Neural crest cell (in vitro differentiated cells): ENCODE results near the gene SGMS1. TPM values are rescaled to one million over a fixed set of nuclear protein-coding genes. Genes with fewer than 3 reads are reported as not detected.
"Not testable (repeated sequence)": the region's sequence is repeated elsewhere in the genome, so short reads cannot be mapped to it uniquely, and the experiment has no call there.

ENCODE experiments used
- DNase-seq: peaks from one replicate; pipeline ENCODE4 v3.0.0; 2021; ENCODE audit warnings: low read depth, mixed read lengths, low spot score
- H3K27ac Mint-ChIP-seq: one replicate; pipeline ENCODE4 v1.8.0; 2021; ENCODE audit warnings: mild to moderate bottlenecking, mixed read lengths; ENCODE audit not compliant: unreplicated experiment
- H3K27me3 Mint-ChIP-seq: 2 replicates; pipeline ENCODE4 v1.8.0; 2021; ENCODE audit warnings: low read depth, mild to moderate bottlenecking, mixed read lengths
- H3K36me3 Mint-ChIP-seq: 2 replicates; pipeline ENCODE4 v1.8.0; 2021; ENCODE audit warnings: low read depth, mild to moderate bottlenecking, mixed read lengths
- H3K4me1 Mint-ChIP-seq: 2 replicates; pipeline ENCODE4 v1.8.0; 2021; ENCODE audit warnings: mixed read lengths
- H3K4me3 Mint-ChIP-seq: one replicate; pipeline ENCODE4 v1.8.0; 2021; ENCODE audit warnings: mild to moderate bottlenecking, mixed read lengths
- H3K9me3 Mint-ChIP-seq: 2 replicates; pipeline ENCODE4 v1.8.0; 2021; ENCODE audit warnings: mixed read lengths
- CTCF ChIP-seq: fragments of 200-600 bp; sonication (generic); conservative IDR thresholded peaks from 2 replicates; pipeline ENCODE4 v1.5.0; 2021; ENCODE audit warnings: antibody characterized with exemption, mild to moderate bottlenecking
- total RNA-seq: library from RNA; stranded (reverse); gene quantifications from 2 replicates; pipeline ENCODE4 v1.2.1, GENCODE V29; 2021

The SGMS1 gene
- total RNA-seq, 1 donor from 2014 or later, result 14.4 TPM

- H3K9me3 Mint-ChIP-seq, result no peaks in the 10 kb centered on the region
- H3K36me3 Mint-ChIP-seq, result no peaks in the 10 kb centered on the region
- H3K4me3 Mint-ChIP-seq, result no peak overlapping the region
- TF ChIP-seq CTCF, result no peak
- no peaks in the 10 kb centered on the region for H3K27me3 Mint-ChIP-seq
- no peak for DNase-seq
- peaks cover 5% of the 10 kb centered on the region for H3K4me1 Mint-ChIP-seq
- H3K27ac Mint-ChIP-seq, result no peak overlapping the region
These were observed 24.6 kb upstream of the SGMS1 start for GRCh38 chr10:50648089-50648934.

- not testable (repeated sequence) for H3K4me1 Mint-ChIP-seq
These were observed 23.6 kb upstream of the SGMS1 start for GRCh38 chr10:50647350-50647749.

DNA sequence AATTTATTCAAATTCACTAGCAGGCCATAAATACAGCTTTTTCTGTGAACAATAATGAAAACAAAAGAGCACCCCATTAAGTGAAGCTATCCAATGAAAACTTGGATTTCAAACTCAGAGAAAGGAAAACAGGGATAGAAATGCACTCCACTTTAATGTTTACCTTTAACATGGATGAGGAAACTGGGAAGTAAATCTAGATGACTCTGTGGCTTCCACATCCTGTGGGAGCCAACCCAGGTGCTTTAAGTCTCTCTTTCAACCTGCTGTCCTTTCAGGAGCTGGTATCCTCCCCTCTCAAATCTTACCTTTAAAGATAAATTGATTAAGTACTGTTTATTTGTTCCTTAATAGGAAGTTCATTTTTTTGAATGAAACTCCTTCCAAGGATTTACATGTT lies 21.5 kb upstream of the SGMS1 start:
- Mint-ChIP-seq H3K36me3 (no peaks in the 10 kb centered on the region), H3K27ac (no peak overlapping the region), H3K27me3 (no peaks in the 10 kb centered on the region), H3K9me3 (no peaks in the 10 kb centered on the region), H3K4me3 (no peak overlapping the region), H3K4me1 (no peaks in the 10 kb centered on the region)
- no peak for DNase-seq
- TF ChIP-seq CTCF, result no peak

More at GRCh38 chr10:50647350-50647749, 23.6 kb upstream of the SGMS1 start:
- H3K27ac Mint-ChIP-seq, DNase-seq, H3K4me3 Mint-ChIP-seq, H3K27me3 Mint-ChIP-seq, H3K36me3 Mint-ChIP-seq, H3K9me3 Mint-ChIP-seq: not testable (repeated sequence)

DNA sequence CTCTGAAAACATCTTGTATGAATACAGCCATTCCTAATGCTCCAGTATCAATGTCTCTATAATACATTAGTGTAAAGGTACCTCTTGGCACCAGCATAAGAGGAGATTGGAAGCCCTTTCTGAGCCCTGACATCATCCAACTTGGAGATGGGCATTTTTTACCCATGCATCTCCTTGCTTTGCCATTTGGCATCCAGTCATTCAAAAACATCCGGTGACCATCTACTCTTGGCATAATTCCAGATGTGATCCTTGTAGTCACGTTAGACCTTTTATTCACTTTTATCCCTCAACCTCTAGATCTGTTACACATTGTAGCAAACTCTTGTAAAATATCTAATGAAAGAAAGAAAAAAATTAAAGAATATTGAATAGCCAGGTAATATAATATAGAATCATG lies 17.9 kb upstream of the SGMS1 start:
- no peak overlapping the region for H3K27ac Mint-ChIP-seq
- H3K4me3 Mint-ChIP-seq, result no peak overlapping the region
- H3K4me1 Mint-ChIP-seq, result no peaks in the 10 kb centered on the region
- no peak for DNase-seq
- H3K9me3 Mint-ChIP-seq, result no peaks in the 10 kb centered on the region
- no peaks in the 10 kb centered on the region for H3K36me3 Mint-ChIP-seq
- no peak for TF ChIP-seq CTCF
- H3K27me3 Mint-ChIP-seq, result peaks cover 3% of the 10 kb centered on the region

DNA sequence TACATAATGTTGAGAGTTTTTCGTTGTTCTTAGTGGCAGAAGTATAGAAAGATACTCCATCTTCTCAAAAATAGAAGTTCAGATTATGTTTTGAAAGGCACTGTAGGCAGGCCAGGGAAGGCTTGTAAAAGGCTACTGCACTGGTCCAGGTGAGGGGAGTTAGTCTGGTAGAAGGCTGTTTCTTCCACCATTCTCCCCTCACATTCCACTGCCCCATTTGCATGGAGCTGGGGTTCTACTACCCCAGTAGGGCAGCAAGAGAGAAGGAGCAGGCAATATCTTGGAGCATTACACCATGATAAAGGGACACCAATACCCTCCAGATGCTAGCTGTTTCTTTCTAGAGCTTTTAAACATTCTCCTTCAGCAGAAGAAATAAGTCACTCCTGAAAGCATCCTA lies 16.5 kb upstream of the SGMS1 start:
- no peak for DNase-seq
- no peak overlapping the region for H3K4me3 Mint-ChIP-seq
- H3K4me1 Mint-ChIP-seq, result no peaks in the 10 kb centered on the region
- no peak overlapping the region for H3K27ac Mint-ChIP-seq
- peaks cover 3% of the 10 kb centered on the region for H3K27me3 Mint-ChIP-seq
- no peaks in the 10 kb centered on the region for H3K9me3 Mint-ChIP-seq
- TF ChIP-seq CTCF, result no peak
- no peaks in the 10 kb centered on the region for H3K36me3 Mint-ChIP-seq
